HG03354 (cell line): Measurements from ENCODE around the gene PRKAG1.

Experiments
- ATAC-seq: cut with Tn5 transposase; IDR thresholded peaks from one replicate; pipeline ENCODE4 v1.9.1; 2021; ENCODE audit warnings: mild to moderate bottlenecking; ENCODE audit not compliant: unreplicated experiment, poor library complexity, severe bottlenecking

Gene PRKAG1

DNA sequence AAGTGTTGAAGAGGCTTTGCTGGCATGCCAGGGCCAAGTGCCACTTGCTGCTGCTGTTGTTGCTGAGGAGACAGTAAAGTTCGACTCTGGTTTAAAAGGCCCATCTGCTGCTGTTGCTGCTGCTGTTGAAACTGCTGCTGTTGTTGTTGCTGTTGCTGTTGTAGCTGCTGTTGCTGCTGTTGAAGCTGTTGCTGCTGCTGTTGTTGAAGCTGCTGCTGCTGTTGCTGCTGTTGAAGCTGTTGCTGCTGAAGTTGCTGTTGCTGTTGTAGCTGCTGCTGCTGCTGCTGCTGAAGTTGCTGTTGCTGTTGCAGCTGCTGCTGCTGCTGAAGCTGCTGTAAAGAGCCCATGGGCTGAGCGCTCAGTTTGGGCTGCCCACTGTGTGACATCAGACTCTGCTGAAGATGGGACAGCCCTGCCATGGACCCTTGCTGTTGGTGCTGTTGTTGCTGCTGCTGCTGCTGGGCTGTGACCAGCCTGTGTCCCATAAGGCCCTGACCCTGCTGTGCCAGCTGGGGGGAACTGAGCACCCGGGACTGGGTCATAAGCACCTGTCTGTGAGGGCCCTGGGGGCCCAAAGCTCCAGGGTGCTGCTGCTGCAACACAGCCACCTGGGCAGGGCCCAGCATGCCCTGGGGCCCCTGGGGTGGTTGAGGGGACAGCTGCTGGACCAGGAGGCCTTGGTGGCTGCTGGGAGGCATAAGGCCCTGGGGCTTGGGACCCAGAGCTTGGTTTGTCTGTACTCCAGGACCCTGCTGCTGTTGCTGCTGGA, 14.3 kb upstream of the PRKAG1 start:
- no peak for ATAC-seq

DNA sequence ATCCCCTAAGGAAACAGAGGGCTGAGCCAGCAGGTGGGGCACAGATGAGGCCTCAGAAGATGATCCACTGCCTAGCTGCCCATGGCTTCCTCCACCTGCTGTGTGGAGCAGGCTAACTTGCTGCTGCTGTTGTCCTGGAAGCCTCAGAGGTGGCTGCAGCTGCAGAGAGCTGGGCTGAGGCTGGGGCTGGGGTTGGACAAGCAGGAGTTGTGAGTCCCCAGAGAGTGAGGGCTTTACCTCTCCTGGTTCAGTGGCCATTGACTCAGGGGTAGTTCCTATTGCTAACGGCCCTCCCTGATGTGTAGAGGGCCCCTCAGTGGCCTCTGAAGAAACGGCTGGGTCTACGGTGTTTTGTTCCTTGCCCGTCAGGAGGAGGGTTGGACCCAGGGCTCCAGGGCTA, 13.7 kb upstream of the PRKAG1 start:
- ATAC-seq: no peak

DNA sequence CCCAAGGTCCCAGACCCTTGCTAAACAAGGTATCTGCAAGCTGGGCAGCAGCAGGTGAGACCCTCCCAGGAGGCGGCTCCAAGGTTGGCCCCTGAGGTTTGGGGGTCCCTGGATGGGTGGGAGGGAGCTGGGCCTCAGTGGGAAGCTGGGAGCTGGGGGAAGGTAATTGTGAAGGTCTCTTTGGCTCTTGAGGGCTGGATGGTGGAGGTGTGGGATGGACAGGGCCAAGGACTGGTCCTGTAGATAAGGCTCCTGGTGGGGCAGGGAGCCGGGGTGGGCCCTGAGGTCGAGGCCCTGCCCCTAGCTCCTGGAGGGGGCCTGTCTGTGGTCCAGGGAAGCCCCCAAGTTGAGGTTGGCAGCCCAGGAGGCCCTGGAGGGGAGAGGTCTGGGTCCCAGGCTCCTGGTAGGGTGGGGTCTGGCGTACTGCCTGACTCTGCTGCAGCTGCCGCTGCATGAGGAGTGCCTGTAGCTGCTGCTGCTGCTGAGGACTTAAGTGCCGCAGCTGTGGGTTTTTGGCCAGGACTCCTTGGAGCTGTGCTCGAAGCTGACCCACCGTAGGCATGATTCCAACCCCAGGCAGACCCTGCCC, 13.1 kb upstream of the PRKAG1 start:
- ATAC-seq: no peak

DNA sequence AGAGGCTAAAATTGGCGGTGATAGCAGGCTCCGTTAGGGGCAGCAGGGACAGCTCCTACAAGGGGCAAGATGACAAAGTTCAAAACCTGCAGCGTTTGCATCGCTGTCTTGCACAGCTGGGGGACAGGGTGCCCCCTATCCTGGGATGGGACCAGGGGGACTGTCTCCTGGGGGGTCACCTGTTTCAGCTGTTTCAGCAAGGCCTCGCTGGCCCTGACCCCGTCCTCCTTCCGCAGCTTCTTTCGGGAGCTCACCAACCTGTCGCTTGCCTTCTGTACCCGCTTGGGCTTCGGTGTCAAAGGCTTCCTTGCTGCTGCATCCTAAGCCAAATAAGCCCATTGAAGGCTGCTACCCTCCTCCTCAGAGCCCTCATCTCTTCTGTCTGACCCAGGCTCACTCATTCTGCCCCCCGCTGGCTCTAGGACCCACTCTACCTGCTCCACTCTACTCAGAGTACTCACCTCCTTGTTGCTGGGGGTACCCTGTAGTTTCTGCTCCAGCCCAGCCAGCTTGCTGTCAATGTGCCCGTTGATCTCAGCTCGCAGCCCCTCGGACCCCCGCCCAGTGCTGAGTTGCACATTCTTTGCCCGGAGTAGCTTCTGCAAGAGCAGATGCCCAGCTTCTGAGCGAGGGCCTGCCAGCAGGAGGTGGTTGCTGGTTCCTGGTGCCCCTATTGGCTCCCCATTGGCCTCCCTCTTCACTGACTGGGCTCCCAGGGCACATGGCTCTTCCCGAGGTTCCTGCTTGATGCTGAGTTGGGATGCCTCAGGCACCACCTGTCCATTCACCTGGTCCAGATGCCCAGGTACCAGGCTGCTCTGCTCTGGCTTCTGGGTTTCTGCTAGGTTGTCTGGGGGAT, 12.4 kb upstream of the PRKAG1 start:
- ATAC-seq: no peak

DNA sequence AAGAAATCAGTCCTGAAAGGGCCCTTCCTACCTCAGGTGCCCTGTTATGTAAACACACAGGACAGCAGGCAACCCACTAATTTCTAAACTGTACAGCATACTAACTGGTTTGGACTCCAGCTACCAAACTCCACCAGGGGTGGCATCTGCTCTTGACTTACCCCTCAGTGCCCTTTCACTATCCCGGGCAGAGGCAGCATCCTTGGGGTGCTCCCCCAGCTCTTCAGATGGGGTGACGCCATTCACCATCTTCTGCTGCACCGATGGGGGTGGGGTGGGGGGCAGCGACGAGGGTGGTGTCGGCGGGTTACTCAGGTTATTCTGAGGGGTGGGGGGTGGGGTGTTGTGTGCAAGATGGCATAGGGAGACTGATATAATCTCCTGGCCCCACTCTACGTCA, 11.5 kb upstream of the PRKAG1 start:
- ATAC-seq: no peak

DNA sequence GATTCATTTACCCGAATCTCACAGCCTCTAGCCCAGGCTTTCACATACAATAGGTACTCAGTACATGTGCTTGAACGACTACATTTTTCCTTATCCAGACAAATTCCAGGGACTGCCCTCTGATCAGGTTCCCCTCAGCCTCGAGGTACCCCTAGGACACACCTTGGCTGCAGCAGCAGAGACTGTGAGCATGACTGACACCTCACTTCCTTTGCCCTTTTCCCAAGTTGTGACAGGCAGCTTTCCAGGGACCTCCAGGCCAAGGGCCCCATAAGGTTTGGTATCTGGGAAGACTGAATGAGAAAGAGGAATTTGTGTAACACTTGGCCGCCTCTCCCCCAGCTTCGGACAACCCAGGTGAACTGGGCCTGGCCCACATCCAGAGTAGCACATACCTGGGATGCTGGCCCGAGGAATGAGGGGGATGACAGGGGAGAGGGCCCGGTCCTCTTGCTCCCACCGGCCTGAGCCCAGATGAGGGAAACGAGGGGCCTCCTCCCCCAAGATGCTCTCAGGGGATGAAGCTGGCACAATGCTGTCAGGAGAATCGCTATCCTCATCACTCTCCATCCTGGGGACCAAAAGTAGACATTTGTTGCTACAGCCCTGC, 10.2 kb upstream of the PRKAG1 start:
- no peak for ATAC-seq

DNA sequence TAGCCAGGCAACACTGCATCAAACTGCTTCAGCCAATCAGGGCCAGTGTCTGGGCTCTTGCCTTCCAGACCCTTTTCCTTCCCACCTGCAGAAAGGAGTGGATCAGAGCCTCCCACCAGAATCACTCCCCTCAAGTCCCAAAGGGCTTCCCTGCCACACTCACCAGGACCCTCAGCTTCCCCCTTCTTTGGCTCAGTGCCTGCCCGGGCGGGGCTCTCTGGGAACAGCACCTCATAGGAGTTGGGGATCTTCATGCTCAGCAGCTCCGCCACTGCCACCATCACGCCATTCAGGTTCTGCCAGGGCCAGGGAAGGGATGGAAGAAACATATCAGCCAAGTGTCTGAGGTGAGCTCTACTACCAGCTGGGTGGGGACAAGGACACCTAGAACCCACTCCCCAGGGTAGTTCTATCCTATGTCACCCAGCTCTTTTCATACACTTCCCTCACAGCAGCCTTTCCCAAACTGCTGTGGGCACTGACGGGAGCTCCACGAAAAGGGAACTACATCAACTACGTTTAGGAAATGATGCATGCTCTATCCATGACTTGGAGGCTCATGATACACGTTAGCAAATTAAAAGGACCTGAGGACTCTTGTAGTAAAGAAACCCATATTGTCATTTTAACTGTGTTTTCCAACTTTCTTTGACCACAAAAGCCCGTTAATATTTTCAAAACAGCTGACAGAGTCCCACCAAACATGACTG, 9.4 kb upstream of the PRKAG1 start:
- ATAC-seq: no peak

DNA sequence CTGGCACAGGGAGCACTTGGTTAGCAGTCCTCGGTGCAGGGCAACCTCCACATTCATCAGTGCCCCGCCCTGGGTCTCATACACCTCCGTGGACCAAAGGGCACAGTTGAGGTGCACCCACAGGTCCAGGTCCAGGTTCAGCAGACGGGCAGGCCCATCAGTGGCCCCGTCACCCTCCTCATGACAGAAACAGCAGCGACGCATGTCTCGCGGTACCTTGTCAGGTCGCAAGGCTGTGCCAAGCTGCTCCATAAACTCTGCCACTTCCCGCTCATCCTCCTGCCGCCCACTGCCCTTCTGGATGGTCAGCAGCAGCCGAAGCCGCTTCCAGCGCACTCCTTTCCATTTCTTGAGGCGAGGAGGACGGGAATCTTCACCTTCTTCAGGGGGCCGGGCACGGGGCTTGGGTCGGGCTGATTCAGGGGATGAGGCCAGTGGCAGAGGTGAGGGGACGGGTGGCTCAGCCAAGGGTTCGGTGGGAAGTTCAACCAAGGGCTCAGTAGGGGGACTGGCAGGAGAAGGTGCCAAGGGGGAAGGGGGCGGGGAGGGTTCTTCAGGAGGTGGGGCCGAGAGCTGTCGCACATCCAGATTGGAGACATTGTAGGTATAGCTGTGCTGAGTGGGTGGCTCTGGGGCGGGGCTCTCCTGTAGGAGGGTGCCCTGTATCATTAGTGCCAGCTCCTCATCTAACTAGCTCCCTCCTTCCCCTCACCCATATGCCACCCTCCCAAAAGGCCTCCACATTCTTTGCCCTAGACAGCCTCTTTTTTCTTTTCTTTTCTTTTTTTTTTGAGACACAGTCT, 8.3 kb upstream of the PRKAG1 start:
- ATAC-seq: no peak

DNA sequence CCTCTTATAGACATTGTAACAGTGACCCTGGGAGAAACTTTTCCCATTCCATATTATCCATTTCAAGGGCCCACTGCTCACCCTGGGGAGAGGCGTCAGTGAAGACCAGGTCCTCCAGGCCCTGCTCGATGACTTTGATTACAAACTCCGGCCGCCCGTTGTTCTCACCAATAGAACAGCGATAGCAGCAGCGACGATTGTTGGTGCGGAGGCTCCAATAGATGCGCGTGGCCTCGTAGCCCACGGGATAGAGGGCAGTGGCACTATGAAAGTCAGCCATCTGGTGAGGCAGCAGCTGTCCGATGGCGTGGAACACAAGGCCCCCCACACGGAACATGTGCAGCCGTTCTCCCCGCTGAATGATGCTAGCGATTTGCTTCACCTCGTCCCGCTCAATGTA, 7.5 kb upstream of the PRKAG1 start:
- no peak for ATAC-seq

DNA sequence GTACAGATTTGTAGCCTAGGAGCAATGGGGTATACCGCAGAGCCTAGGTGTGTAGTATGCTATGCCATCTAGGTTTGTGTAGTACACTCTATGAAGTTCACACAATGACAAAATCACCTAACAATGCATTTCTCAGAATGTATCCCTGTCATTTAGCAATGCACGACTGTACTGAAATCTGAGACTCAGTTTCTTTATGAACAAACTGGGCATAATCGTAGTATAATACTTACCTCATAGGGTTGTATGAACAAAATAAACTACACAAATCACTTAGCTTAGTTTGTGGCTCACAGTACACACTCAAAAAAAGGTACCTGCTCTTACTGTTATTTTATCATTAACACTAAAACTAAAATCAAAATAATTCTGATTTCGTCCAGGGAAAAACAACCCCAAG, 6.9 kb upstream of the PRKAG1 start:
- ATAC-seq: no peak

DNA sequence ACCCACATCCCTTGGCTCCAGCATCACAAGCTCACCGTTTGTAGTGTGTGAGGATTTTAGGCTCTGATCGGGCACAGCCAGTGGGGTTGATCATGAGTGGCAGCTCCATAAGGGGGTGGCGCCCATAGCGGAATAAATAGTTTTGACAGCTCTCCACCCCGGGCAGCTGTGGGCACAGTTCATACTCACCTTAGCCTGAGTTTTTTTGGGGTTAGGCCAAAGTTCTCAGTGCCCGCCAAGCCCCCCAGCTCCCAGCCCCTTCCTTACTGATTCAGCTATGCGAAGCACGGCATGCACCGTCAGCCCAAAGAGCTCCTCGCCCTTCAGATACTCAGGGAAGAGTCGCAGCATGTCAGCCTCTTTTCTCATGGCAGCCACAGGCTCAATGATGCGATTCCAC, 6.0 kb upstream of the PRKAG1 start:
- no peak for ATAC-seq

DNA sequence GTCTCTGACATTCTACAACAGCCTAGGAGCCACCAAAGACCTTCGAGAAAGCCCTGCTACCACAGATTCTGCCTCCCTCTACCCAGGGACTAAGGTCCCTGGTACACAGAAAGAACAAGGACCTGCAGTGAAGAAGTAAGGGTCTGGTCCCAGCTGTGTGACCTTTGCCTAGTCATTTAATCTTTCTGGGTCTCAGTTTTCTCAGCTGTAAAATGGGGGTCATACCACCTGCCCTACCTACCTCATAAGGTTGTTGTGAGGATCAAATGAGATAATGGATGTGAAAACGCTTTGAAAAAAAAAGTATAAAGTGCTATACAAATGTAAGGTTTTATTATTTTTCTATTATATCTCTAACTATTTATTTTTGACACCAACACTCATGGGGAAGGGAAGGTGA, 5.2 kb upstream of the PRKAG1 start:
- ATAC-seq: no peak

DNA sequence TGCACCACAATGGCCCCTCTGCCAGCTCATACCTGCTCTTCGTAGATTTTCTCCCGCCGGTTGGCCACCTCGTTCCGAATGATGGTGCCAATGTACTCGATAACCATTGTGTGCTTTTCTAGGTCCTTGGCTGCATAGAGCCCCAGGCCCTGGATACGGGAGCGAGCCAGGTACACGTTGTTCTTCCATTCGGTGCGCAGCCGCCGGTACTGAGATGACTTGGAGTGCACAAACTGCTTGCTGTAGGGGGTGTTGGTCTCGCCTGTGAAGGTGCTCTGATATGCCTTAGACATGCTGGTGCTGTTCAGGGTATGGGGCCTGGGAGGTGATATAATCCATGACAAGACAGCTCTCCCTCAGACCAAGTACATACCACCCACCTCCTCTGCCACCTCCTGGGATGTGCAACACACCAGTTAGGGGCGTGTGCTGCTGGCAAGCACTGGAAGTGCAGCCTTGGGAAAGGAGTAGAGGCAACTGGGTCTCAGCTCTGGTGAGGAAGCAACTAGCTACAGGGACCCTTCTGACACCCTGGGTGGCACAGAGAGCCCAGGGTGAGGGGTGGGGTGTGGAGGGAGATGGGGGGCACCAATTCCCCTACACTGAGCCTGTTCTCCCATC, 4.1 kb upstream of the PRKAG1 start:
- ATAC-seq: no peak

DNA sequence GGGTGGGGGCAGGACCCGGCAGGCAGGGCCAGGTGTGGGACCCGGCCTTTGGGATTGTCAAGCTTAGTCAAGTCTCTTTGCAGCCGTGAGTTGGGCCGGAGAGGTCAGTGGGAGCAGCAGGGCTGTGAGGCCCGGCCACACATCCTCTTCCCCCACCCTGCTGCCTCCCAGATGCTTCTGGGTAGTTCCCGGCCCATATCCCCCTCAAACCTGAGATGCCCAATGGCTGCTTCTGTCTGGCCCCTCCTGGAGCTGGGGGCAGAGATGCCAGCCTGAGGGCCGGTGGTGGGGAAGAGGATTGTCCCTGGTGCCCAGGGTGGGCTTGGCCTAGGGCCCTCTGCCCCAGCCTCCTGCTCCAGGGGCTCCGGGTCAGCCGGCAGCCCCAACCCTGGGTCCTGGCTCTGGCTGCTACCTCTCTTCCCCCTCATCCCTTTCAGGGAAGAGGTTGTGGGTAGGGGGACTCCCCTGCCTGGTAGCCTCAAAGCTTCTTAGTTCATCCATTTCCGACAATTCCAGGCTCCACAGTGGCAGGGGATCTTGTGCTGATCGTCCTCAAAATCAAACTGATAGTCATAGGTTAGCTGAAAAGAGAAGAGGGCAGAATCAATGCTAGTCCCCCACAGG, 2.8 kb upstream of the PRKAG1 start:
- ATAC-seq: no peak

DNA sequence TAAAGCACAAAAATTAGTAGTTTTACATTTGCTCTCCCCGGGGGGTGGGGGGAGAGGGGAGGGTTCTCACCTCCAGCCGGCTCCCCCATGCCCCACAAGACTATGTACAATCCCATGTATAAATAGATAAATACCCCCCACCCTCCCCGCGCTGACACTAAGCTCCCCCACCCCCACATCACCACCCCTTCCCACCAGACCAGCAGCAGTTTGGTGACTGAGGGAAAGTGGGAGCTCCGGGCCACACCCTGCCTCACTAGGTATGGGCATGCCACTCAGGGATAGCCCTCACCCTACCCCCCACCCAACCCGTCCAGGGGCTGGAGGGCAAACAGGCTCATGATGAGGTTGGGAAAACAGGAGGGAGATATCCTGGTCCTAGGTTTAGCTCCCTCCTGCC, 1.9 kb upstream of the PRKAG1 start:
- ATAC-seq: no peak

DNA sequence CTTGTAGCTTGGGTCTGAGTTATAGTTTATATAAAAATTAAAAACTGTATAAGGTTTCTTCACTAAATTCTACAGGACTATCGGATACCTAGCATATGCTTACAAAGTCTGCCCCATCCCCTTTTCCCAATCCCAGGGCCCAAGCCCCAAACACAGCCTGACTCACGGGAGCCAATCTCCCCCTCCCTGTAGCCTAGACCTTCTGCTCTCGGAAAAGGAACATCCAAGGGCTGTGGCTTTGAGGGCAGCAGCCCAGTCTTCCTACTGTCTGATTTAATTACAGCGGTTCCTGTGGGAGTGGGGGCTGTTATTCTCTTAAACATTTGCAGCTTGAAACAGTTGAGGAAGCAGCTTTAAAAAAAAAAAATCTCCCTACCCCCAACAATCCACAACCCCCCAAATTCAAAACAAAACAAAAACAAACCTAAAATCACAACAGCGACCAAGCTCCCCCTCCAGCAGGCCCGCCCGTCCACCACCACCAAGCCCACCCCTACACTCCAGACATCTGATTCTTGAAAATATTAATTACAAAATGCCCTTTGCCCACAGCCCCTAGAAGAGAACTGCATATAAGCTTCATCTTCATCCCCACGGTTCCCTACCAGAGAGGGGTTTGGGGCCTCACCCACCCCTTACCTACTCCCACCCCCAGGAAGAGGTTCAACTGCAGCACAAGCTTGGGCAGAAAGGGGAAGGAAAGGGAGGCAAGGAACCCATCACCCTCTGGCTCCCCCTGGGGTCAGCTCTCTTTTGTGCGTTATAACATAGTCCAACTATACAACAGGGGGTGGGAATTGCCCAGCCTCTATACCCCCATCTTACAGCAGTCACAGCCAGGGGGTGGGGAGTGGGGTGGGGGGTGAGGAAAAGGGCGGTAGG, 1.1 kb upstream of the PRKAG1 start:
- ATAC-seq: no peak

DNA sequence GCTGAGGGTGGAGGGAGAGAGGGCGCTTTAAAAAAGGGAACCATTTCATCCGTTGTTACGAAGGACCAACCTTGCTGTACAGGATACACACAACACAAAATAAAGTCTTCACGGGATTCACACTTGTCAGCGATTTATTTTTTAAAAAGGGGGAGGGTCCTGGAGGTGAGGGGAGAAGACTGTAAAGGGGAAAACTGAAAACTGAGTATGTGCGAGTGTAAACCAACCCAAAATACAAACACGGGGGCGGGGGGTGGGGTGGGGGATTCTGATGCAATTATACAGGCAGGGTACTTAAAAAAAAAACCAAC, 499 bp upstream of the PRKAG1 start:
- peak; percentile 34 for ATAC-seq

DNA sequence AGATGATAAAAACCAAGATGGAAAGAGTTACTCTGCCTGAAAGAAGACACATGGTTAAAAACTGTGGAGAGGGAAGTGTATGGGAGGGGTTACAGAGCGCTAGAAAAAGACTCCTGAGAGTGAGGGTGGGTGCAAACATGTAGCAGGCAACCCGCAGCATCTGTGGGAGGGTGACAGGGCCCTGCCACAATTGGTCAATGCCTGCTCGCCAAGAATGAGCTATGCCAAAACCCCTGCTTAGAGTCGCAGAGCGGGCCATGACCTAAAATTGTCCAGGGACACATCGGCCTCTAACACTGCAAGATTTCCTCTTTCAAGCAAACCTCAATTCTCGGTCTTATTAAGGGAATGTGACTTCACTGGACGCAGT, 700 bp downstream of the PRKAG1 start:
- ATAC-seq: peak; percentile 15
